Neural cell (in vitro differentiated cells): ENCODE measurements around the gene FAM136A. TPM values are rescaled to one million over a fixed set of nuclear protein-coding genes. Genes with fewer than 3 reads are reported as not detected.

Experiments used
- H2AFZ ChIP-seq: fragments of 200-600, 300-800 bp; sonication (generic), shearing (Covaris generic); 2 replicates; pipeline ENCODE4 v1.6.0; 2014; ENCODE audit warnings: low read depth, mild to moderate bottlenecking, antibody characterized with exemption, low read length, moderate library complexity
- H3F3A ChIP-seq: fragments of 200-600 bp; shearing (Covaris generic); 2 replicates; pipeline ENCODE4 v1.6.1; 2016; ENCODE audit warnings: mild to moderate bottlenecking, moderate library complexity, mixed read lengths, antibody characterized with exemption, low read length; ENCODE audit not compliant: insufficient read depth, poor library complexity, severe bottlenecking
- H3K27ac ChIP-seq: fragments of 200-600, 300-800 bp; sonication (generic), shearing (Covaris generic); 2 replicates; pipeline ENCODE4 v1.5.1; 2014; ENCODE audit warnings: mild to moderate bottlenecking, low read length, moderate library complexity
- H3K27me3 ChIP-seq: fragments of 300-800, 200-600 bp; sonication (generic), shearing (Covaris generic); 2 replicates; pipeline ENCODE4 v1.6.0; 2014; ENCODE audit warnings: mild to moderate bottlenecking, low read depth, low read length, moderate library complexity; ENCODE audit not compliant: insufficient read depth
- H3K36me3 ChIP-seq: fragments of 300-800, 200-600 bp; sonication (generic), shearing (Covaris generic); 2 replicates; pipeline ENCODE4 v1.5.1; 2014; ENCODE audit warnings: mild to moderate bottlenecking, antibody characterized with exemption, low read length, moderate library complexity; ENCODE audit not compliant: insufficient read depth
- H3K4me2 ChIP-seq: fragments of 300-800, 200-600 bp; sonication (generic), shearing (Covaris generic); 2 replicates; pipeline ENCODE4 v1.6.0; 2014; ENCODE audit warnings: mild to moderate bottlenecking, low read length
- H3K4me3 ChIP-seq: fragments of 300-800, 200-600 bp; sonication (generic), shearing (Covaris generic); 2 replicates; pipeline ENCODE4 v1.5.1; 2014; ENCODE audit warnings: mild to moderate bottlenecking, low read length, moderate library complexity
- H3K79me2 ChIP-seq: fragments of 200-600 bp; shearing (Covaris generic); replicated peaks from 2 replicates; pipeline ENCODE4 v1.6.0; 2014; ENCODE audit warnings: mild to moderate bottlenecking, low read length, moderate library complexity; ENCODE audit not compliant: insufficient read depth
- H3K9ac ChIP-seq: fragments of 300-800, 200-600 bp; sonication (generic), shearing (Covaris generic); 2 replicates; pipeline ENCODE4 v1.6.1; 2016; ENCODE audit warnings: mild to moderate bottlenecking, low read length, mixed read lengths
- H3K9me2 ChIP-seq: fragments of 200-600 bp; shearing (Covaris generic); 2 replicates; pipeline ENCODE4 v1.6.1; 2016; ENCODE audit warnings: mild to moderate bottlenecking, low read length, mixed read lengths; ENCODE audit not compliant: insufficient read depth
- H3K9me3 ChIP-seq: fragments of 200-600, 300-800 bp; sonication (generic), shearing (Covaris generic); 2 replicates; pipeline ENCODE4 v1.6.1; 2016; ENCODE audit warnings: mild to moderate bottlenecking, mixed run types, low read length, moderate library complexity, mixed read lengths
- H4K20me1 ChIP-seq: fragments of 200-600 bp; shearing (Covaris generic); 2 replicates; pipeline ENCODE4 v1.6.1; 2016; ENCODE audit warnings: mild to moderate bottlenecking, mixed run types; ENCODE audit not compliant: insufficient read depth
- EP300 ChIP-seq: fragments of 450-650 bp; conservative IDR thresholded peaks from 2 replicates; pipeline ENCODE4 v1.6.1; 2014; ENCODE audit warnings: antibody characterized with exemption, mild to moderate bottlenecking, moderate library complexity; ENCODE audit not compliant: poor library complexity, severe bottlenecking
- EZH2 ChIP-seq: fragments of 200-600, 300-800 bp; shearing (Covaris generic), sonication (generic); IDR thresholded peaks from 2 replicates; pipeline ENCODE4 v1.6.1; 2014; ENCODE audit warnings: antibody characterized with exemption, low read length, borderline replicate concordance, mild to moderate bottlenecking; ENCODE audit not compliant: insufficient read depth, poor library complexity, severe bottlenecking
- MXI1 ChIP-seq: fragments of 450-650 bp; conservative IDR thresholded peaks from 2 replicates; pipeline ENCODE4 v1.6.1; 2014; ENCODE audit warnings: antibody characterized with exemption, mild to moderate bottlenecking; ENCODE audit not compliant: poor library complexity, severe bottlenecking
- POLR2AphosphoS5 ChIP-seq: IDR thresholded peaks from 2 replicates; pipeline ENCODE4 v1.6.1; 2012
- RAD21 ChIP-seq: fragments of 450-650 bp; conservative IDR thresholded peaks from 2 replicates; pipeline ENCODE4 v1.6.1; 2014; ENCODE audit warnings: antibody characterized with exemption, mild to moderate bottlenecking, moderate library complexity
- SMC3 ChIP-seq: fragments of 450-650 bp; conservative IDR thresholded peaks from 2 replicates; pipeline ENCODE4 v1.6.1; 2014; ENCODE audit warnings: antibody characterized with exemption, mild to moderate bottlenecking, moderate library complexity; ENCODE audit not compliant: poor library complexity
- TAF1 ChIP-seq: IDR thresholded peaks from 2 replicates; pipeline ENCODE4 v1.6.1; 2012; ENCODE audit warnings: low read depth
- polyA plus RNA-seq: library from polyadenylated mRNA; depleted of rRNA; stranded (reverse); fragments of >200 nt; gene quantifications from 2 replicates; pipeline ENCODE4 v1.2.3, GENCODE V29; 2014
- TF ChIP-seq, protein P1 (sequence below): fragments of 450-650 bp; IDR thresholded peaks from 2 replicates; pipeline ENCODE4 v1.5.1; 2014; ENCODE audit warnings: antibody characterized with exemption, mild to moderate bottlenecking, moderate library complexity; ENCODE audit not compliant: poor library complexity, severe bottlenecking
- TF ChIP-seq, protein P2 (sequence below): IDR thresholded peaks from 2 replicates; pipeline ENCODE4 v1.6.1; 2012; ENCODE audit warnings: borderline replicate concordance

Gene FAM136A
- polyA plus RNA-seq, 1 donor from 2014 or later, result 56.1 TPM

DNA sequence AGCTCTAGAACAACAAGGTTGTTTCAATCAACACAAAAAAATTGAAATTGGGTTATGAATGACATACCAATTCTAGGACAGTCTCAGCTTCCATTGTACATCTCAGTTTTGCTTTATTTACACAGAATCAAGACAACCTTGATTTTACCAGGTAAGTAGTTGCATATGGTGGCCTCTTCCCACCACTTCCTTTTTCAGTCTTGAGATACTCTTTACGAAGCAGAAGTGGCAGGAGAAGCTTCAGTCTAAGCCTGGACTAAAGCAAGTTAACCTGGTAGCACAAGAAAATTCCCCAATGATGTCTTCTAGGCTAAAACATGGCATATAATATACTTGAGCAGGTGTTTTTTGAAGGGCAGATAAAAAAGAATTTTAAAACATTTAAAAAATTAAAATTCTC lies 10.7 kb upstream of the FAM136A start:
- no peaks in the 10 kb centered on the region for H3F3A ChIP-seq
- no peaks in the 10 kb centered on the region for H3K79me2 ChIP-seq
- no peaks in the 10 kb centered on the region for H3K9me2 ChIP-seq
- H3K36me3 ChIP-seq, result no peaks in the 10 kb centered on the region
- no peak overlapping the region for H3K4me2 ChIP-seq
- H3K9me3 ChIP-seq, result no peaks in the 10 kb centered on the region
- H4K20me1 ChIP-seq, result no peaks in the 10 kb centered on the region
- no peak overlapping the region for H3K9ac ChIP-seq
- TF ChIP-seq RAD21 (no peak), EP300 (no peak), SMC3 (no peak)
- TF ChIP-seq, protein P1, sequence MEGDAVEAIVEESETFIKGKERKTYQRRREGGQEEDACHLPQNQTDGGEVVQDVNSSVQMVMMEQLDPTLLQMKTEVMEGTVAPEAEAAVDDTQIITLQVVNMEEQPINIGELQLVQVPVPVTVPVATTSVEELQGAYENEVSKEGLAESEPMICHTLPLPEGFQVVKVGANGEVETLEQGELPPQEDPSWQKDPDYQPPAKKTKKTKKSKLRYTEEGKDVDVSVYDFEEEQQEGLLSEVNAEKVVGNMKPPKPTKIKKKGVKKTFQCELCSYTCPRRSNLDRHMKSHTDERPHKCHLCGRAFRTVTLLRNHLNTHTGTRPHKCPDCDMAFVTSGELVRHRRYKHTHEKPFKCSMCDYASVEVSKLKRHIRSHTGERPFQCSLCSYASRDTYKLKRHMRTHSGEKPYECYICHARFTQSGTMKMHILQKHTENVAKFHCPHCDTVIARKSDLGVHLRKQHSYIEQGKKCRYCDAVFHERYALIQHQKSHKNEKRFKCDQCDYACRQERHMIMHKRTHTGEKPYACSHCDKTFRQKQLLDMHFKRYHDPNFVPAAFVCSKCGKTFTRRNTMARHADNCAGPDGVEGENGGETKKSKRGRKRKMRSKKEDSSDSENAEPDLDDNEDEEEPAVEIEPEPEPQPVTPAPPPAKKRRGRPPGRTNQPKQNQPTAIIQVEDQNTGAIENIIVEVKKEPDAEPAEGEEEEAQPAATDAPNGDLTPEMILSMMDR, result no peak
- no peak overlapping the region for H3K4me3 ChIP-seq
- H3K27me3 ChIP-seq, result no peaks in the 10 kb centered on the region
- H3K27ac ChIP-seq, result no peak overlapping the region
- H2AFZ ChIP-seq, result no peak overlapping the region

DNA sequence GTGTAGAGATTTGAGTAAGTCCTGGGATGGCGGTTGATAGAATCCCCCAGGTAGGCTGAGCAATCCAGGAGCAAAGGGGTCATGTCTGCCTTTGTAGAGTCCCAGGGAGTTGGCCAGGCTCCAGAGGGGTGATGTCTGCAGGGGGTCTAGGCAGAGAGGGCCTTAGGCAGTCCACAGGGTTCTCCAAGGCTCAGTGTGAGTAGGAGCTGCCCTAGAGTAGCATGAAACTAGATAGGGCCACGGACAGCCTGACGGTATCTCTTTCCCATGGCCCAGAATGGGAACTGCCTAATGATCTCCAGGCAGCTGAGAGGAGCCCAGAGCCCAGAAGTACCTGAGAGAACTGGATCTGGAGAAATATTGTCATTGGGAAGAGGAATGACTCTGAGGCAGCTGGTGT lies 9.0 kb upstream of the FAM136A start:
- Histone ChIP-seq H3K27me3 (no peaks in the 10 kb centered on the region), H3K27ac (no peak overlapping the region), H2AFZ (no peak overlapping the region), H3K4me2 (no peak overlapping the region), H3K4me3 (no peak overlapping the region), H3K36me3 (no peaks in the 10 kb centered on the region), H3F3A (no peaks in the 10 kb centered on the region), H4K20me1 (no peaks in the 10 kb centered on the region), H3K79me2 (no peaks in the 10 kb centered on the region), H3K9ac (no peak overlapping the region), H3K9me3 (no peaks in the 10 kb centered on the region), H3K9me2 (no peaks in the 10 kb centered on the region)
- TF ChIP-seq EP300 (no peak), SMC3 (no peak), MXI1 (no peak), RAD21 (no peak), EZH2 (no peak), TAF1 (no peak)
- TF ChIP-seq, protein P1, result no peak

DNA sequence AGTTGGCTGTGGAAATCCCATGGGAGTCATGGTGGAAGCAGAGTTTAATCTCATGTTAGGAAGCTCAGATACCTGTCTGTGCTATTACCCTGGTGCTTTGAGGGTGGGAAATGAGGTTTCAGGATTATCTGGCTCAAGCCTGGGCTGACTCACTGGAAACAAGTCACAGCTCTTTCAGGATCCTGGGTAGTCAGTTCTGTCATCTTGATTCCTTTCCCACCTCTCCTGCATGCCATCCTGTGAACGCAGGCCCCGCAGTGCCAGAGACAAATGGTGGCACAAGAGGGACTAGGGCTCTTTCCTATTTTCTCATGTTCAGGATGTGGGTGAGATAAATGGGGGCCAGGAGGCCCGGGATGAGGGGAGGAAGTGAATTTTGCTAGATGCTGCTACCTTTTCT lies 3.7 kb upstream of the FAM136A start:
- Histone ChIP-seq H4K20me1 (no peaks in the 10 kb centered on the region), H2AFZ (no peak overlapping the region), H3K9me2 (no peaks in the 10 kb centered on the region), H3K36me3 (no peaks in the 10 kb centered on the region), H3K9ac (no peak overlapping the region), H3K9me3 (no peaks in the 10 kb centered on the region), H3K27ac (no peak overlapping the region), H3K27me3 (no peaks in the 10 kb centered on the region), H3F3A (no peaks in the 10 kb centered on the region), H3K4me2 (no peak overlapping the region), H3K4me3 (no peak overlapping the region), H3K79me2 (no peaks in the 10 kb centered on the region)
- TF ChIP-seq RAD21 (no peak), EP300 (no peak), MXI1 (no peak), TAF1 (no peak), SMC3 (no peak), POLR2AphosphoS5 (no peak), EZH2 (no peak)
- TF ChIP-seq, protein P1, result no peak
- TF ChIP-seq, protein P2, sequence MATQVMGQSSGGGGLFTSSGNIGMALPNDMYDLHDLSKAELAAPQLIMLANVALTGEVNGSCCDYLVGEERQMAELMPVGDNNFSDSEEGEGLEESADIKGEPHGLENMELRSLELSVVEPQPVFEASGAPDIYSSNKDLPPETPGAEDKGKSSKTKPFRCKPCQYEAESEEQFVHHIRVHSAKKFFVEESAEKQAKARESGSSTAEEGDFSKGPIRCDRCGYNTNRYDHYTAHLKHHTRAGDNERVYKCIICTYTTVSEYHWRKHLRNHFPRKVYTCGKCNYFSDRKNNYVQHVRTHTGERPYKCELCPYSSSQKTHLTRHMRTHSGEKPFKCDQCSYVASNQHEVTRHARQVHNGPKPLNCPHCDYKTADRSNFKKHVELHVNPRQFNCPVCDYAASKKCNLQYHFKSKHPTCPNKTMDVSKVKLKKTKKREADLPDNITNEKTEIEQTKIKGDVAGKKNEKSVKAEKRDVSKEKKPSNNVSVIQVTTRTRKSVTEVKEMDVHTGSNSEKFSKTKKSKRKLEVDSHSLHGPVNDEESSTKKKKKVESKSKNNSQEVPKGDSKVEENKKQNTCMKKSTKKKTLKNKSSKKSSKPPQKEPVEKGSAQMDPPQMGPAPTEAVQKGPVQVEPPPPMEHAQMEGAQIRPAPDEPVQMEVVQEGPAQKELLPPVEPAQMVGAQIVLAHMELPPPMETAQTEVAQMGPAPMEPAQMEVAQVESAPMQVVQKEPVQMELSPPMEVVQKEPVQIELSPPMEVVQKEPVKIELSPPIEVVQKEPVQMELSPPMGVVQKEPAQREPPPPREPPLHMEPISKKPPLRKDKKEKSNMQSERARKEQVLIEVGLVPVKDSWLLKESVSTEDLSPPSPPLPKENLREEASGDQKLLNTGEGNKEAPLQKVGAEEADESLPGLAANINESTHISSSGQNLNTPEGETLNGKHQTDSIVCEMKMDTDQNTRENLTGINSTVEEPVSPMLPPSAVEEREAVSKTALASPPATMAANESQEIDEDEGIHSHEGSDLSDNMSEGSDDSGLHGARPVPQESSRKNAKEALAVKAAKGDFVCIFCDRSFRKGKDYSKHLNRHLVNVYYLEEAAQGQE, result no peak
